Measurements from ENCODE around the gene OTOGL.

- TF ChIP-seq CTCF (IDR thresholded peaks at IDR 0.05), result no peak
- no peak for TF ChIP-seq POLR2AphosphoS5 (IDR thresholded peaks at IDR 0.05; ENCODE audit: low read depth, low read length)
- no peak for TF ChIP-seq MXI1 (IDR thresholded peaks at IDR 0.05; ENCODE audit: low read depth, low read length)
- no peak for TF ChIP-seq RAD21 (IDR thresholded peaks at IDR 0.05; ENCODE audit: low read length)
- TF ChIP-seq SMC3 (IDR thresholded peaks at IDR 0.05; ENCODE audit: low read depth, low read length), result no peak
- no peak for TF ChIP-seq EZH2phosphoT487 (IDR thresholded peaks at IDR 0.05; ENCODE audit: borderline replicate concordance, low read depth)
- no peak for TF ChIP-seq RXRA (IDR thresholded peaks at IDR 0.05; ENCODE audit: borderline replicate concordance, low read depth)
- no peak for TF ChIP-seq TAF1 (IDR thresholded peaks at IDR 0.05; ENCODE audit: borderline replicate concordance, low read depth, low read length)
- TF ChIP-seq IRF3 (IDR thresholded peaks at IDR 0.05; ENCODE audit: low read depth, low read length), result no peak
- no peak for TF ChIP-seq RCOR1 (IDR thresholded peaks at IDR 0.05; ENCODE audit: low read length)
Observed at GRCh38 chr12:80121661-80122060, 22.3 kb downstream of the OTOGL start.
